ENCODE data around the gene ZNF583.

Gene ZNF583

DNA sequence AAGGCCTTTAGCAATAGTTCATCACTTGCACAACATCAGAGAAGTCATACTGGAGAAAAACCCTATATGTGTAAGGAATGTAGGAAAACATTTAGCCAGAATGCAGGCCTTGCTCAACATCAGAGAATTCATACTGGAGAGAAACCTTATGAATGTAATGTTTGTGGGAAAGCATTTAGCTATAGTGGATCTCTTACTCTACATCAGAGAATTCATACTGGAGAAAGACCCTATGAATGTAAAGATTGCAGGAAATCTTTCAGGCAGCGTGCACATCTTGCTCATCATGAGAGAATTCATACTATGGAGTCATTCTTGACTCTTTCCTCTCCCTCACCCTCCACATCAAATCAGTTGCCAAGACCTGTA lies 19.8 kb downstream of the ZNF583 start:
- H3K79me2 ChIP-seq (ENCODE audit: control insufficient read depth, insufficient read depth, low read length) = no peaks in the 10 kb centered on the region
- no peak overlapping the region for H3K18ac ChIP-seq (ENCODE audit: low read length)
- no peak overlapping the region for H3K4ac ChIP-seq (ENCODE audit: low read depth, low read length)
- H3K27ac ChIP-seq (ENCODE audit: low read depth, low read length) = no peak overlapping the region
- no peak overlapping the region for H3K56ac ChIP-seq (ENCODE audit: low read length)
- no CpG with 5 or more reads among the region's 1 CpG for WGBS (ENCODE audit: extremely low coverage, insufficient coverage, low lambda C conversion rate)
- H3K4me2 ChIP-seq (ENCODE audit: low read length) = no peak overlapping the region
- no peak overlapping the region for H3K23ac ChIP-seq (ENCODE audit: low read length)
- H2BK120ac ChIP-seq (ENCODE audit: low read depth, low read length) = no peak overlapping the region
- H3K27me3 ChIP-seq (ENCODE audit: insufficient read depth, low read length, poor library complexity) = no peaks in the 10 kb centered on the region
- H3K4me3 ChIP-seq (ENCODE audit: low read length) = peak overlapping the region; percentile 29
- H2BK15ac ChIP-seq (replicated peaks; ENCODE audit: low read depth) = no peak overlapping the region
- no peak overlapping the region for H4K5ac ChIP-seq (ENCODE audit: low read length)
- no peak overlapping the region for H2BK5ac ChIP-seq (ENCODE audit: low read length)
- H3K9ac ChIP-seq (ENCODE audit: low read length) = no peak overlapping the region
- no peak overlapping the region for H2AK5ac ChIP-seq (ENCODE audit: low read length)
- no peaks in the 10 kb centered on the region for H3K4me1 ChIP-seq (ENCODE audit: control insufficient read depth, low read depth, low read length)
- H3K79me1 ChIP-seq (ENCODE audit: low read length) = no peaks in the 10 kb centered on the region
- H4K8ac ChIP-seq (ENCODE audit: low read depth, low read length) = no peak overlapping the region
- peak; percentile 6 for DNase-seq
- H3K36me3 ChIP-seq (ENCODE audit: control insufficient read depth, insufficient read depth, low read length) = no peaks in the 10 kb centered on the region

DNA sequence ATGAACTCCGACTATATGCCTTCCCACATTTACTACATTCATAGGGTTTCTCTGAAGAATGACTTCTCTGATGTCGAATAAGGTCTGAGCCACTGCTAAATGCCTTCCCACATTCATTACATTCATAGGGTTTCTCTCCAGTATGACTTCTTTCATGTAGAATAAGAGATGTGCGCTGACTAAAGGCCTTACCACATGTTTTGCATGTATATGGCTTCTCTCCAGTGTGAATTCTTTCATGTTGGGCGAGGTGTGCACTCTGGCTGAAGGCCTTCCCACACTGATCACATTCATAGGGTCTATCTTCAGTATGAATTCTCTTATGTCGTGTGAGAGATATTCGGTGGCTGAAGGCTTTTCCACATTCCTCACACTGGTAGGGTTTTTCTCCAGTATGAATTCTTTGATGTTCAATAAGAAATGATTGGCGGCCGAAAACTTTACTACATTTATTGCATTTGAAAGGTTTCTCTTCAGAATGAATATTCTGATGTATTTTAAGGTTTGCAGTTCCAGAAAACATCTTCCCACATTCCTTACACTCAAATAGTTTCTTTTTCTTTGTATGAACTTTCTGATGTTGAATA lies 37.2 kb downstream of the ZNF583 start:
- Histone ChIP-seq H3K9ac (ENCODE audit: low read length) (no peak overlapping the region), H3K36me3 (ENCODE audit: control insufficient read depth, insufficient read depth, low read length) (no peaks in the 10 kb centered on the region), H3K4ac (ENCODE audit: low read depth, low read length) (no peak overlapping the region), H4K5ac (ENCODE audit: low read length) (no peak overlapping the region), H3K4me1 (ENCODE audit: control insufficient read depth, low read depth, low read length) (no peaks in the 10 kb centered on the region), H3K79me1 (ENCODE audit: low read length) (no peaks in the 10 kb centered on the region), H2BK5ac (ENCODE audit: low read length) (no peak overlapping the region), H3K23ac (ENCODE audit: low read length) (no peak overlapping the region), H3K79me2 (ENCODE audit: control insufficient read depth, insufficient read depth, low read length) (no peaks in the 10 kb centered on the region), H3K4me2 (ENCODE audit: low read length) (no peak overlapping the region), H2AK5ac (ENCODE audit: low read length) (no peak overlapping the region), H4K8ac (ENCODE audit: low read depth, low read length) (no peak overlapping the region), H2BK15ac (replicated peaks; ENCODE audit: low read depth) (no peak overlapping the region), H3K18ac (ENCODE audit: low read length) (no peak overlapping the region), H2BK120ac (ENCODE audit: low read depth, low read length) (no peak overlapping the region), H3K4me3 (ENCODE audit: low read length) (no peak overlapping the region), H3K27me3 (ENCODE audit: insufficient read depth, low read length, poor library complexity) (no peaks in the 10 kb centered on the region), H3K56ac (ENCODE audit: low read length) (no peak overlapping the region), H3K27ac (ENCODE audit: low read depth, low read length) (no peak overlapping the region)
- WGBS (ENCODE audit: extremely low coverage, insufficient coverage, low lambda C conversion rate) = no CpG with 5 or more reads among the region's 8 CpGs
- DNase-seq = peak; percentile 1

DNA sequence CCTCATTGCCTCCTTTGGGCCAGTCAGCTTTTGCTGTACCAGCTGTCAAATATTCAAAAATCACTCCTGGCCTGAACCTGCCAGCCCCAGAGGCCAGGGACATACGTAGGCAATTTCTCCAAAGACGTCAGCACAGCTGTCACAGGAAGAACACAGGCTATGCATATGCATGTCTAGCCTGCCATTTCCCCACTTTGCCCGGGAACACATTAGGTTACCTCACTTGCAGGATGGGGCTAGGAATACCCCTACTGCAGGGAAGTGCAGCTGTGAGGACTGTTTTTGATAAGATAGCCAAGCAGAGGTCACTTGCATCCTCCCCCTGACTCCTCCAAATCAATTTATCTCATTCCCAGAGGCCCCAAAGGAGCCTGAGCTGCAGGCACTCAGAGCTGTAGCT lies 70.2 kb downstream of the ZNF583 start:
- Histone ChIP-seq H3K9ac (ENCODE audit: low read length) (no peak overlapping the region), H3K36me3 (ENCODE audit: control insufficient read depth, insufficient read depth, low read length) (no peaks in the 10 kb centered on the region), H4K5ac (ENCODE audit: low read length) (no peak overlapping the region), H3K4me2 (ENCODE audit: low read length) (no peak overlapping the region), H3K23ac (ENCODE audit: low read length) (no peak overlapping the region), H3K4me3 (ENCODE audit: low read length) (no peak overlapping the region), H3K18ac (ENCODE audit: low read length) (no peak overlapping the region), H2AK5ac (ENCODE audit: low read length) (no peak overlapping the region), H3K4ac (ENCODE audit: low read depth, low read length) (no peak overlapping the region), H4K8ac (ENCODE audit: low read depth, low read length) (no peak overlapping the region), H2BK15ac (replicated peaks; ENCODE audit: low read depth) (no peak overlapping the region), H2BK120ac (ENCODE audit: low read depth, low read length) (no peak overlapping the region), H2BK5ac (ENCODE audit: low read length) (no peak overlapping the region), H3K79me2 (ENCODE audit: control insufficient read depth, insufficient read depth, low read length) (peaks cover 22% of the 10 kb centered on the region), H3K27ac (ENCODE audit: low read depth, low read length) (no peak overlapping the region), H3K56ac (ENCODE audit: low read length) (no peak overlapping the region), H3K79me1 (ENCODE audit: low read length) (peaks cover 7% of the 10 kb centered on the region), H3K27me3 (ENCODE audit: insufficient read depth, low read length, poor library complexity) (no peaks in the 10 kb centered on the region), H3K4me1 (ENCODE audit: control insufficient read depth, low read depth, low read length) (no peaks in the 10 kb centered on the region)
- no peak for DNase-seq
- no CpG with 5 or more reads among the region's 3 CpGs for WGBS (ENCODE audit: extremely low coverage, insufficient coverage, low lambda C conversion rate)

DNA sequence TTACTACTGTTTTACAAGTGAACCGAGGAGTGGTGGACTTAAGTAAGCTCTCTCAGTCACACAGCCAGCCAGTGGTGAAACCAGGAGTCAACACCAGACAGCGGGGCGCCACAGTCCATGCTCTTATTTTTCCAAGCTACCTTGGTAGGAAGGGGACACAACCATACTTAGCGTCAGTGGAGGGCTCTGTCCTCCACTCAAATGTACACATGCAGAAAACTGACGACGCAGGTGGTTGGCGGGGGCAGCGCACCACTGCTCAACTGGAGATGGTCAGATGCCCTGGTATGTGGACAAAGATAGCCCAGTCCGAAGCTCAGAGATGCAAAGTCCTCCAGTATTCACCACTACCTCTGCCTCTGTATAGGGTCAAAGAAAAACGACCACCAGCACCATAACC lies 72.0 kb downstream of the ZNF583 start:
- Histone ChIP-seq H3K27ac (ENCODE audit: low read depth, low read length) (no peak overlapping the region), H2BK120ac (ENCODE audit: low read depth, low read length) (no peak overlapping the region)

More for the DNA sequence above, 72.0 kb downstream of the ZNF583 start:
- Histone ChIP-seq H3K23ac (ENCODE audit: low read length) (no peak overlapping the region), H2BK5ac (ENCODE audit: low read length) (no peak overlapping the region), H3K4me2 (ENCODE audit: low read length) (no peak overlapping the region), H2AK5ac (ENCODE audit: low read length) (no peak overlapping the region), H3K4me3 (ENCODE audit: low read length) (no peak overlapping the region), H4K8ac (ENCODE audit: low read depth, low read length) (no peak overlapping the region), H3K18ac (ENCODE audit: low read length) (no peak overlapping the region), H4K5ac (ENCODE audit: low read length) (no peak overlapping the region), H3K9ac (ENCODE audit: low read length) (no peak overlapping the region), H3K4me1 (ENCODE audit: control insufficient read depth, low read depth, low read length) (no peaks in the 10 kb centered on the region), H3K27me3 (ENCODE audit: insufficient read depth, low read length, poor library complexity) (no peaks in the 10 kb centered on the region), H3K36me3 (ENCODE audit: control insufficient read depth, insufficient read depth, low read length) (no peaks in the 10 kb centered on the region), H3K79me2 (ENCODE audit: control insufficient read depth, insufficient read depth, low read length) (peaks cover 36% of the 10 kb centered on the region), H3K4ac (ENCODE audit: low read depth, low read length) (no peak overlapping the region), H2BK15ac (replicated peaks; ENCODE audit: low read depth) (no peak overlapping the region), H3K56ac (ENCODE audit: low read length) (no peak overlapping the region), H3K79me1 (ENCODE audit: low read length) (peaks cover 13% of the 10 kb centered on the region)
- no peak for DNase-seq
- WGBS (ENCODE audit: extremely low coverage, insufficient coverage, low lambda C conversion rate) = no CpG with 5 or more reads among the region's 10 CpGs
